ENCODE data around the gene CYP4A22. TPM values are rescaled to one million over a fixed set of nuclear protein-coding genes. Genes with fewer than 3 reads are reported as not detected.

CYP4A22 gene
- total RNA-seq, 1 donor from 2014 or later: 0.17 TPM

GRCh38 chr1:47182676-47183235, 45.5 kb downstream of the CYP4A22 start:
- H3K27ac Mint-ChIP-seq (ENCODE audit: unreplicated experiment): no peak overlapping the region
- no peak overlapping the region for H3K4me3 Mint-ChIP-seq (ENCODE audit: unreplicated experiment)
- no peaks in the 10 kb centered on the region for H3K36me3 Mint-ChIP-seq (ENCODE audit: unreplicated experiment)
- DNase-seq: no peak
- TF ChIP-seq, protein P1, sequence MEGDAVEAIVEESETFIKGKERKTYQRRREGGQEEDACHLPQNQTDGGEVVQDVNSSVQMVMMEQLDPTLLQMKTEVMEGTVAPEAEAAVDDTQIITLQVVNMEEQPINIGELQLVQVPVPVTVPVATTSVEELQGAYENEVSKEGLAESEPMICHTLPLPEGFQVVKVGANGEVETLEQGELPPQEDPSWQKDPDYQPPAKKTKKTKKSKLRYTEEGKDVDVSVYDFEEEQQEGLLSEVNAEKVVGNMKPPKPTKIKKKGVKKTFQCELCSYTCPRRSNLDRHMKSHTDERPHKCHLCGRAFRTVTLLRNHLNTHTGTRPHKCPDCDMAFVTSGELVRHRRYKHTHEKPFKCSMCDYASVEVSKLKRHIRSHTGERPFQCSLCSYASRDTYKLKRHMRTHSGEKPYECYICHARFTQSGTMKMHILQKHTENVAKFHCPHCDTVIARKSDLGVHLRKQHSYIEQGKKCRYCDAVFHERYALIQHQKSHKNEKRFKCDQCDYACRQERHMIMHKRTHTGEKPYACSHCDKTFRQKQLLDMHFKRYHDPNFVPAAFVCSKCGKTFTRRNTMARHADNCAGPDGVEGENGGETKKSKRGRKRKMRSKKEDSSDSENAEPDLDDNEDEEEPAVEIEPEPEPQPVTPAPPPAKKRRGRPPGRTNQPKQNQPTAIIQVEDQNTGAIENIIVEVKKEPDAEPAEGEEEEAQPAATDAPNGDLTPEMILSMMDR (IDR thresholded peaks at IDR 0.05; ENCODE audit: partially characterized antibody, unreplicated experiment): no peak
- H3K4me1 Mint-ChIP-seq (ENCODE audit: low read depth, unreplicated experiment): peaks cover 19% of the 10 kb centered on the region
- peaks cover 16% of the 10 kb centered on the region for H3K9me3 Mint-ChIP-seq (ENCODE audit: unreplicated experiment)
- peaks cover 12% of the 10 kb centered on the region for H3K27me3 Mint-ChIP-seq (ENCODE audit: unreplicated experiment)

DNA sequence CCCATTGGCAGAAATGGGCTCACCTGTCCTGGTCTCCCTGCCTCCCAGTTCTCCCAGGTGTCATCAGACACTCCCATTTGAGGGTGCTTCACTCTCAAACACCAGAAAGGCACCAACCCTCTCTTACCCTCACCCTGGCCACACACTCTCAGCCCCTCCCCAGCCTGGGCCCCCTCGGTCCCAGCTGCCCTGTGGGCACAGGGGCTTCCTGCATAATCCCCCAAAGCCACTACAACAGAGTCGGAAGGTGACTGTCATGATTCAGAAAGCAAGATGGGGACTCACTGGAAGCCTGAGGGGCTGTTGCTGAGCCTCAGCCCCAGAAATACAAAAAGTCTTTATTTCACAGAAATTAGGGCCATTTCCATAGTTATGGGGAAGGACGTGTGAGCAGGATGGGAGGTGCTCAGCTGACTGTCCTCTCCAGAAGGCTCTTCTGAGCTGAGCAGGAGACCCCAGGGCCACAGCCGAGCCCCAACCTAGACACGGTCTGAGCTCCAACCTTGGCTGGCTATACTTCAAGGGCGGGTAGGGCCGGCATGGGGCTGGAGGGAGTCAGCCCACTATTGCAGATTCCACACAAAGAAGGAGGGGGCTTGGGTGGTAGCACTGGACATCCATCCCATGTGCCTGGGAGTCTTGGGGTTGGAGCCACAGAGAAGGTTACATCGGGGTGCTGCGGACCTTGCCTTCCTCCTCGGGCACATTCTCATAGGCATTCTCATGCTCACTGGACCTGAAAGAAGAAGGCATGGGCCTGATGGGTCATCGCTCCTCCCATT, 46.3 kb downstream of the CYP4A22 start:
- Mint-ChIP-seq H3K27me3 (ENCODE audit: unreplicated experiment) (peaks cover 13% of the 10 kb centered on the region), H3K9me3 (ENCODE audit: unreplicated experiment) (peaks cover 16% of the 10 kb centered on the region), H3K36me3 (ENCODE audit: unreplicated experiment) (no peaks in the 10 kb centered on the region), H3K27ac (ENCODE audit: unreplicated experiment) (no peak overlapping the region), H3K4me3 (ENCODE audit: unreplicated experiment) (no peak overlapping the region), H3K4me1 (ENCODE audit: low read depth, unreplicated experiment) (peaks cover 19% of the 10 kb centered on the region)
- no peak for DNase-seq
- TF ChIP-seq, protein P1 (IDR thresholded peaks at IDR 0.05; ENCODE audit: partially characterized antibody, unreplicated experiment): no peak

DNA sequence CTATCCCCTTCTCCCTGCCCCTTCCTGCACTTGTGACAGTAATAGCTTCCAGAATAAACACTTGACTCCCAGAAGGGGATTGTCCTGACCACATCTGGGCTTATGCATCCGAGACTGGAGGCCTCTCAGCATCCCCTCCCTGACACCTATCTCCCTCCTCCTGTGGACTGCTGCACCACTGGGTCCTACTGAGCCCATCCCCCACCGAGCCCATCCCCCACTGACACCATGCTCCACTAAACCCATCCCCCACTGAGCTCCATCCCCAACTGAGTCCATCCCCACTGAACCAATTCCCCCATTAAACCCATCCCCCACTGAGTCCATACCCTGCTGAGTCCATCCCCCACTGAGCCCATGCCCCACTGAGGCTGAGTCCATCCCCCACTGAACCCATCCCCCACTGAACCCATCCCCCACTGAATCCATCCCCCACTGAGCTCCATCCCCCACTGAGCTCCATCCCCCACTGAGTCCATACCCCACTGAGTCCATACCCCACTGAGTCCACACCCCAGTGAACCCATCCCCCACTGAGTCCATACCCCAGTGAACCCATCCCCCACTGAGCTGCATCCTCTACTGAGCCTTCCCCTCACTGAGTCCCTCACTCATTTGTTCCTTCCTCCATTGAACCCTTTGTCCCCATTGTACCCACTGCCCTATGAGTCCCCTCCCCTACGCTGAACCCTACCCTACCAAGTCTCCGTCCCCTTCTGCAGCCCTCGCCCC, 47.0 kb downstream of the CYP4A22 start:
- H3K9me3 Mint-ChIP-seq (ENCODE audit: unreplicated experiment): peaks cover 16% of the 10 kb centered on the region
- peaks cover 9% of the 10 kb centered on the region for H3K27me3 Mint-ChIP-seq (ENCODE audit: unreplicated experiment)
- H3K36me3 Mint-ChIP-seq (ENCODE audit: unreplicated experiment): no peaks in the 10 kb centered on the region
- no peak overlapping the region for H3K27ac Mint-ChIP-seq (ENCODE audit: unreplicated experiment)
- H3K4me1 Mint-ChIP-seq (ENCODE audit: low read depth, unreplicated experiment): peaks cover 14% of the 10 kb centered on the region
- TF ChIP-seq, protein P1 (IDR thresholded peaks at IDR 0.05; ENCODE audit: partially characterized antibody, unreplicated experiment): no peak
- DNase-seq: no peak
- no peak overlapping the region for H3K4me3 Mint-ChIP-seq (ENCODE audit: unreplicated experiment)

- no peaks in the 10 kb centered on the region for H3K36me3 Mint-ChIP-seq (ENCODE audit: unreplicated experiment)
- H3K27ac Mint-ChIP-seq (ENCODE audit: unreplicated experiment): no peak overlapping the region
- H3K4me3 Mint-ChIP-seq (ENCODE audit: unreplicated experiment): no peak overlapping the region
- DNase-seq: no peak
- peaks cover 11% of the 10 kb centered on the region for H3K4me1 Mint-ChIP-seq (ENCODE audit: low read depth, unreplicated experiment)
- H3K27me3 Mint-ChIP-seq (ENCODE audit: unreplicated experiment): peaks cover 11% of the 10 kb centered on the region
- H3K9me3 Mint-ChIP-seq (ENCODE audit: unreplicated experiment): peaks cover 14% of the 10 kb centered on the region
- TF ChIP-seq, protein P1 (IDR thresholded peaks at IDR 0.05; ENCODE audit: partially characterized antibody, unreplicated experiment): no peak
Measured at GRCh38 chr1:47184822-47185677, 47.8 kb downstream of the CYP4A22 start.

Measured in glutamatergic neuron (in vitro differentiated cells).